ENCODE measurements around the gene ARHGAP26.

GRCh38 chr5:142978726-142979125, 208.5 kb downstream of the ARHGAP26 start:
- TF ChIP-seq SIN3A (IDR thresholded peaks at IDR 0.05; ENCODE audit: borderline replicate concordance, insufficient read depth, low read length): no peak
- TF ChIP-seq POLR2AphosphoS5 (IDR thresholded peaks at IDR 0.05; ENCODE audit: low read depth, low read length): no peak

All from PFSK-1 (cell line).